HepG2 (cell line): ENCODE results near the gene KIAA1217. TPM values are rescaled to one million over a fixed set of nuclear protein-coding genes. Genes with fewer than 3 reads are reported as not detected.

Experiments used
- ATAC-seq: fragments of 200-7000 bp; cut with Tn5 transposase; 3 replicates; pipeline ENCODE4 v1.9.1; 2020; ENCODE audit warnings: mild to moderate bottlenecking, moderate library complexity
- BruUV-seq: library from RNA; stranded (reverse); fragments of 400-500 nt; replicated peaks from 2 replicates; lab custom pipeline; 2021; lab: Mats Ljungman, UMichigan
- CTCF ChIA-PET: fragments of 300-600 bp; formaldehyde crosslinking; extraction: SDS; loops from one replicate; lab custom pipeline; 2021; ENCODE audit warnings: low total read pairs, inconsistent platforms, low intra/inter-chr PET ratio; lab: Yijun Ruan, JAX
- POLR2A ChIA-PET: fragments of 350-600 bp; sonication (Branson Sonifier 250); formaldehyde crosslinking; loops from one replicate; lab custom pipeline; 2020; ENCODE audit warnings: antibody characterized with exemption, inconsistent platforms; lab: Yijun Ruan, JAX
- DNase-seq: peaks from one replicate; pipeline ENCODE4 v3.0.0-alpha.2; 2015; ENCODE audit warnings: low spot score
- FAIRE-seq: peaks from 3 replicates; lab custom pipeline; 2011; peaks lifted over from hg19 to GRCh38; lab: Jason Lieb, UNC
- H2AFZ ChIP-seq: one replicate; pipeline ENCODE4 v1.6.1; 2011; ENCODE audit warnings: low read length, inconsistent platforms
- H3K27ac ChIP-seq: fragments of 300-600 bp; 3 replicates; pipeline ENCODE4 v1.8.0; 2011; ENCODE audit warnings: mixed run types, mild to moderate bottlenecking, mixed read lengths, low read length, inconsistent platforms; ENCODE audit not compliant: insufficient read depth; ENCODE audit errors: extremely low read length
- H3K27me3 ChIP-seq, 2 experiments: fragments of 200-600 bp in 1 of 2; 2 replicates in 1 of 2; 3 replicates in 1 of 2; pipeline versions ENCODE4 v1.6.0 to v1.8.0; 2011; ENCODE audit warnings: low read length in 2 of 2, mild to moderate bottlenecking in 2 of 2, moderate library complexity in 2 of 2, inconsistent platforms in 1 of 2; ENCODE audit not compliant: insufficient read depth in 2 of 2, control insufficient read depth in 1 of 2
- H3K36me3 ChIP-seq, 2 experiments: fragments of 200-600 bp in 1 of 2; replicated peaks in 1 of 2; 2 replicates in 1 of 2; 3 replicates in 1 of 2; pipeline versions ENCODE4 v1.5.1 to v1.8.0; 2011; ENCODE audit warnings: low read length in 2 of 2, inconsistent platforms in 1 of 2; ENCODE audit not compliant: insufficient read depth in 2 of 2, control insufficient read depth in 1 of 2
- H3K4me1 ChIP-seq: 2 replicates; pipeline ENCODE4 v1.5.1; 2012; ENCODE audit warnings: low read length, inconsistent platforms; ENCODE audit not compliant: insufficient read depth
- H3K4me2 ChIP-seq: 2 replicates; pipeline ENCODE4 v1.6.0; 2011; ENCODE audit warnings: low read depth, low read length, inconsistent platforms
- H3K4me3 ChIP-seq, 3 experiments: fragments of 200-600 bp in 1 of 3; sonication (generic), shearing (Covaris generic) in 1 of 3; replicated peaks in 1 of 3; 2 replicates each; pipeline ENCODE4 v1.5.1; 2011 to 2016; ENCODE audit warnings: low read length in 3 of 3, inconsistent platforms in 2 of 3, low read depth in 2 of 3, mild to moderate bottlenecking in 2 of 3, control low read depth in 1 of 3, mixed read lengths in 1 of 3; ENCODE audit not compliant: insufficient read depth in 1 of 3
- H3K79me2 ChIP-seq: one replicate; pipeline ENCODE4 v1.6.1; 2011; ENCODE audit warnings: low read length, inconsistent platforms; ENCODE audit not compliant: insufficient read depth
- H3K9ac ChIP-seq: 2 replicates; pipeline ENCODE4 v1.6.0; 2011; ENCODE audit warnings: mild to moderate bottlenecking, low read depth, low read length, inconsistent platforms; ENCODE audit not compliant: insufficient read depth
- H3K9me3 ChIP-seq: 2 replicates; pipeline ENCODE4 v1.5.1; 2012; ENCODE audit warnings: mild to moderate bottlenecking, low read length
- H4K20me1 ChIP-seq: 2 replicates; pipeline ENCODE4 v1.6.0; 2011; ENCODE audit warnings: inconsistent platforms, mild to moderate bottlenecking, low read length, moderate library complexity; ENCODE audit not compliant: insufficient read depth
- ARID3A ChIP-seq: IDR thresholded peaks from 2 replicates; pipeline ENCODE4 v1.6.1; 2012; ENCODE audit warnings: low read depth, low read length, improper control_type of control experiment
- ARNT2 ChIP-seq: sonication (generic); formaldehyde crosslinking; IDR thresholded peaks from 2 replicates; pipeline ENCODE4 v1.8.0; 2022; ENCODE audit warnings: mild to moderate bottlenecking, low read depth, missing genetic modification reagents, moderate library complexity
- CEBPG ChIP-seq: IDR thresholded peaks from 2 replicates; pipeline ENCODE4 v1.6.1; 2016
- CENPT ChIP-seq: sonication (generic); formaldehyde crosslinking; IDR thresholded peaks from 2 replicates; pipeline ENCODE4 v1.8.0; 2022; ENCODE audit warnings: low read depth, mild to moderate bottlenecking, moderate library complexity, missing genetic modification reagents
- HNRNPL ChIP-seq: fragments of 200-400 bp; formaldehyde crosslinking; IDR thresholded peaks from 2 replicates; pipeline ENCODE4 v1.6.1; 2017; ENCODE audit warnings: mild to moderate bottlenecking, low read depth, low read length
- HNRNPUL1 ChIP-seq: fragments of 200-400 bp; formaldehyde crosslinking; IDR thresholded peaks from 2 replicates; pipeline ENCODE4 v1.6.1; 2017; ENCODE audit warnings: low read depth, mild to moderate bottlenecking, low read length, moderate library complexity
- MED1 ChIP-seq: sonication (generic); formaldehyde crosslinking; IDR thresholded peaks from 2 replicates; pipeline ENCODE4 v1.4.0; 2020; ENCODE audit warnings: missing genetic modification reagents
- MTERF4 ChIP-seq: sonication (generic); formaldehyde crosslinking; IDR thresholded peaks from 2 replicates; pipeline ENCODE4 v1.8.0; 2023; ENCODE audit warnings: mild to moderate bottlenecking, missing genetic modification reagents
- ONECUT2 ChIP-seq: sonication (generic); formaldehyde crosslinking; IDR thresholded peaks from 2 replicates; pipeline ENCODE4 v1.4.0; 2020; ENCODE audit warnings: missing genetic modification reagents
- SP5 ChIP-seq: IDR thresholded peaks from 2 replicates; pipeline ENCODE4 v1.6.1; 2016; ENCODE audit warnings: low read depth, borderline replicate concordance
- SSRP1 ChIP-seq: IDR thresholded peaks from 2 replicates; pipeline ENCODE4 v1.6.1; 2016; ENCODE audit warnings: control low read depth
- TAF15 ChIP-seq: fragments of 200-400 bp; formaldehyde crosslinking; IDR thresholded peaks from one replicate; pipeline ENCODE4 v1.6.1; 2018; ENCODE audit warnings: mild to moderate bottlenecking, low read depth, low read length; ENCODE audit not compliant: poor library complexity, severe bottlenecking
- ZBTB46 ChIP-seq: sonication (generic); formaldehyde crosslinking; IDR thresholded peaks from 2 replicates; pipeline ENCODE4 v1.4.0; 2020; ENCODE audit warnings: mild to moderate bottlenecking, missing genetic modification reagents, borderline replicate concordance
- ZFP36L2 ChIP-seq: sonication (generic); formaldehyde crosslinking; IDR thresholded peaks from 2 replicates; pipeline ENCODE4 v1.4.0; 2020; ENCODE audit warnings: missing genetic modification reagents
- ZNF10 ChIP-seq: sonication (generic); formaldehyde crosslinking; IDR thresholded peaks from 2 replicates; pipeline ENCODE4 v1.4.0; 2020; ENCODE audit warnings: mild to moderate bottlenecking, low read depth, missing genetic modification reagents, borderline replicate concordance
- ZNF350 ChIP-seq: sonication (generic); formaldehyde crosslinking; IDR thresholded peaks from 2 replicates; pipeline ENCODE4 v1.4.0; 2020; ENCODE audit warnings: mild to moderate bottlenecking, low read depth, missing genetic modification reagents, borderline replicate concordance
- ZNF691 ChIP-seq: sonication (generic); formaldehyde crosslinking; IDR thresholded peaks from 2 replicates; pipeline ENCODE4 v1.4.0; 2020; ENCODE audit warnings: missing genetic modification reagents, low read depth, mild to moderate bottlenecking, borderline replicate concordance
- ZNF768 ChIP-seq: sonication (generic); formaldehyde crosslinking; IDR thresholded peaks from 2 replicates; pipeline ENCODE4 v1.4.0; 2020; ENCODE audit warnings: missing genetic modification reagents
- ZNF776 ChIP-seq: sonication (generic); formaldehyde crosslinking; IDR thresholded peaks from 2 replicates; pipeline ENCODE4 v1.4.0; 2020; ENCODE audit warnings: mild to moderate bottlenecking, missing genetic modification reagents
- WGBS: methylation state at CpG from one replicate; pipeline ENCODE4 v1.1.6; 2017; ENCODE audit warnings: low lambda C conversion rate; 5-methylcytosine and 5-hydroxymethylcytosine counted together
- in situ Hi-C: cut with HindIII; loops from 2 replicates; pipeline ENCODE4 v1.10.0; 2017; ENCODE audit warnings: low pct_unique_long_range_greater_than_20kb; ENCODE audit not compliant: extremely low pct_ligation_motif_present
- intact Hi-C: fragments of 100-400 bp; cut with micrococcal nuclease; formaldehyde crosslinking; loops from one replicate; pipeline ENCODE4 v1.10.0; 2022; ENCODE audit not compliant: unreplicated experiment
- polyA plus RNA-seq, 8 experiments: library from polyadenylated mRNA; depleted of rRNA in 3 of 8; stranded (reverse) in 7 of 8; unstranded in 1 of 8; fragments of >200 nt; fragmentation: Illumina TruSeq in 4 of 8; extraction: Trizol in 4 of 8; gene quantifications; 2 replicates each; pipeline versions ENCODE4 v1.2.1 to v1.2.3, GENCODE V29; 2011 to 2016; ENCODE audit warnings: low read depth in 4 of 8, missing spikeins in 1 of 8, mixed read lengths in 1 of 8; ENCODE audit not compliant: insufficient read depth in 1 of 8
- total RNA-seq, 5 experiments: library from RNA; depleted of rRNA; stranded (reverse); fragments of >200 nt; fragmentation: Illumina TruSeq; extraction: Trizol; gene quantifications; 2 replicates each; pipeline ENCODE4 v1.2.3, GENCODE V29; 2016; ENCODE audit warnings: low read depth in 1 of 5

The KIAA1217 gene
- total and polyA plus RNA-seq, 2 of the 13 experiments (the other 11 are each of a cell fraction or from before 2014, with no cell fraction given) = 4.6 to 10.9 TPM

- Histone ChIP-seq H2AFZ (no peak overlapping the region), H3K4me1 (peaks cover 8% of the 10 kb centered on the region), H3K36me3 (0 out of 5 replicates have a peak, but pooled peaks cover 0 to 1% of the 10 kb centered on the region in 2 experiments), H3K4me2 (no peak overlapping the region), H3K27ac (no peak overlapping the region), H3K9ac (no peak overlapping the region), H3K4me3 (no peak overlapping the region), H3K27me3 (no peaks in the 10 kb centered on the region), H4K20me1 (no peaks in the 10 kb centered on the region; the same call in 1 of the 2 replicates), H3K9me3 (no peaks in the 10 kb centered on the region), H3K79me2 (no peaks in the 10 kb centered on the region)
- BruUV-seq = no TSS peak
- CTCF ChIA-PET = no interaction called here
- intact Hi-C loops = loop anchor here (5.0 kb wide), 1 partner anchor 161 kb away; no protein-coding TSS in a partner anchor
- ATAC-seq (peak; percentile 46; the same call in 2 of the 3 replicates), FAIRE-seq (peak; percentile 32), DNase-seq (peak; percentile 24)
- WGBS = 21% methylated on average over 3 of the region's 3 CpGs
- POLR2A ChIA-PET = no interaction called here
- in situ Hi-C loops = loop anchor here (5.0 kb wide), 1 partner anchor 371 kb away; no protein-coding TSS in a partner anchor
- TF ChIP-seq ZNF350 (CRISPR knock-in tag) = no peak
- TF ChIP-seq HNRNPUL1 = no peak
- no peak for TF ChIP-seq MTERF4 (CRISPR knock-in tag)
- TF ChIP-seq MED1 = no peak
- no peak for TF ChIP-seq ZFP36L2
- TF ChIP-seq ARID3A = 0 out of 2 replicates have a peak, but pooled peaks have one; percentile 24
- no peak for TF ChIP-seq ZNF691 (CRISPR knock-in tag)
- no peak for TF ChIP-seq ZBTB46 (CRISPR knock-in tag)
- TF ChIP-seq SSRP1 (CRISPR knock-in tag) = no peak
- TF ChIP-seq SP5 (CRISPR knock-in tag) = no peak
- TF ChIP-seq ZNF10 (CRISPR knock-in tag) = no peak
- TF ChIP-seq TAF15 = no peak
- no peak for TF ChIP-seq ONECUT2
- TF ChIP-seq HNRNPL = no peak
- no peak for TF ChIP-seq CENPT (CRISPR knock-in tag)
- no peak for TF ChIP-seq ZNF776
- no peak for TF ChIP-seq ARNT2
- TF ChIP-seq ZNF768 (CRISPR knock-in tag) = no peak
- peak; percentile 95 for TF ChIP-seq CEBPG (CRISPR knock-in tag)
These were observed 154.1 kb downstream of the KIAA1217 start for GRCh38 chr10:24363070-24363469.
